ENCODE measurements around the gene BTBD1. TPM values are rescaled to one million over a fixed set of nuclear protein-coding genes. Genes with fewer than 3 reads are reported as not detected.

Gene BTBD1
- total RNA-seq, 1 experiment from 2014 or later: 102 TPM

DNA sequence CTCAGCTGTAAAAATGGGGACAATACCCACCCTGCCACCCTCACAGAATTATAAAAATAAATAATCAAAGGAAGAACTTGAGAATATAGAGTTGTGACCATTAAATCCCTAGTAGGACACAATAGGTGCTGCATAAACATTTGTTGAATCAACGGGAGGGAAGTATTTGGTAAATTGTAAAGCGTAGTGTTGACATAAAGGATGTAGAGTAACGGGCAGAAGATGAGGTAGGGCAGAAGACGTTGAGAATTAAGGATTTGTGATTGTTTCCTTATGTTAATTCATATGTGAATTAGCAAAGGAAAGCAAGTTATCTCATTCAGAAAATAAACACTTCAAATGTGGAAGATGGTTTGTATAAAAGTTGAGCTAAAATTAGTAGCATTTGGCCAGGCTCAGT is 73.9 kb downstream of the BTBD1 start:
- DNase-seq (ENCODE audit: low read depth): no peak

DNA sequence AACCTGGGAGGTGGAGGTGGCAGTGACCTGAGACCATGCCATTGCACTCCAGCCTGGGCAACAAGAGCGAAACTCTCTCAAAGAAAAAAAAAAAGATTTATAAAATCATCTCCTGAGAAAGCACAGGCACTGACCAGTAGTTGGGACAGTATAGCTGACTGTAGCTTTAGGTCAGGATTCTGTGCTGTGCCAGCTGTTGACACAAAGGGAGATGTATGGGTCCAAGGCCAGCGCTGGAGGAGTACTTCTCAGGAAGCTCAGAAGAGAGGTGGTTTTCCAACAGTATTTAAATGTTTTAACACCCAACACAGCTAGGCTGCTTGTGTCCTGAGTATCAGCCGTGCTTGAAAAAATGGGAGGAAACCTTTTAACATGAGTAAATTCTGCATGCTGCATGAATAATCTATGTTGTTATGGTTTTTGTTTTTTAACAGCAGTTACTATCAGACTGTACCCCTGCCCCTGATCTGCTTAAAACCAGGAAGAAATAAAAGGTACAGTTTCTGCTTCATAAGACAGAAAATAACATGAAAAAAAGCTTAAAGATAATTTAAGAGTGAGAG is 74.5 kb downstream of the BTBD1 start:
- DNase-seq (ENCODE audit: low read depth): no peak

DNA sequence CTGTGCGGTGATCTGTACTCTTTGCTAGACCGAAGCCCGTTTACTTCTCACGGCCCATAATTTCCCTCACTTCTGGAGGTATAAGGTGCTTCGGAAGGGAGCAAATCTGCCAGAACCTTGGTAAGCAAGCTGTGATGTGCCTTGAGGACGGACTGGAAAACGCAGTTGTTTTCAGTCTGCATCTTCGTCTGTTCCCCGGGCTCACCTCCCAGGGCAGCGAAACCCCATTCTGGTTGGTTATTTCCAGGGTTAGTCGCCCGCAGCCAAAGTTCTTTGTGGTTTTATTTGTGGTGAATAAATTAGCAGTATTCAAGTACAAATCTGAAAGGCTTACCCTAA is 80.6 kb downstream of the BTBD1 start:
- DNase-seq (ENCODE audit: low read depth): no peak

DNA sequence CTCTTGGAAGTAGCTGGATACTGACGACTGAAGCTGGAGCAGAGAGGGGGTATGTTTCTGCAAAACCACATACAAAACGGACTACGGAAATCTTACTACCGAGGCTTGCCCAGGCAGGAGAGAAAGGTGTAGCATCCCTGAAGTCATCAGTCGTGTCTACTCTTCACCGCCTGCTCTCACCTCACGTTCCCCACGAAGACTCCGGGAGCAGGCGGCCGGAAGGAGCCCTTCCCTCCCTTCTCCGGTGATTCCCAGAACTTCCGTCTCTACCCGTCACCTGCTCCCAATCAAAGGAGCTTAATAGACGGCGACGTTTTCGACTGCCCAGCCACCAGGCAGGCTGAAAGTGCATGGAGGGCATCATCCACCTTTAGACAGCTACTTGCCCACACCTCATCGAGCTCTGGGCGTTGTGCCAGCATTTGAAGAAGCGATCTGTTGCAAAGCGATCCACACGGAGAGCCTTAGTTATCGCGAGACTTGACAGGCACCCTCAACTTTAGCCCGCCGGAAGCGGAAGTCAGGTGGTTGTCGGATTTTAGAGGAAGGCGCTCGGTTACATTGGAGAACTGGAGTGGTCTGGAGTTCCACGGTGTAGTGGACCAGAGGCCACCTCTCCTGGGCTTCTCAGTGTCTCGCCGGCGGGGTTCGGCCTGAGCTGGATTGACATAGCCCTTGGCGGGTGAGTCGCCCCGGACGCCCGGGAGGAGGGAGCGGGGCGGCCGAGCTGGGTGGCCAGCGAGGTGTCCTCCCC is 81.2 kb downstream of the BTBD1 start, which contains the start of gene RAMAC:
RAMAC (plus strand) TSS at position 523 of the 754 bp plus-strand sequence. CDS start 2,809 bp downstream, outside the sequence.
- peak; percentile 96 for DNase-seq (ENCODE audit: low read depth)

DNA sequence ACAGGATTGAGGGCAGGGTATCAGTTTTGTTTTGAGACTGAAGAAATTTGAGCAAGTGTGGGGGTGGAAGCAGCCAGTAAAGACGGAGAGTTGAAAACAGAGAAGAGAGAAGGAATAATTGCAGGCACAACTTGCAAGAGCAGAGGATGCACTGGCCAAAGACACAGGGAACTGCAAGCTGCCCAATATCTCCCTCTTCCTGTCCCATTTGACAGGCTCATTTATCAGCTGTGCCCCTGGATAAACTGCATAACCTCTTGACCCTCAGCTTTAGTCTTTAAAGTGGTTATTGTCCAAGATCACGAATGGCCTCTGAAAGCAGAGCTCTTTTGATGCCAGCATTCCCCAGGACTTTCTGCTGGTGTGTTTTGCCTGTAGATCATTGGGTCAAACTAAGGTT is 86.1 kb downstream of the BTBD1 start:
- DNase-seq (ENCODE audit: low read depth): no peak

DNA sequence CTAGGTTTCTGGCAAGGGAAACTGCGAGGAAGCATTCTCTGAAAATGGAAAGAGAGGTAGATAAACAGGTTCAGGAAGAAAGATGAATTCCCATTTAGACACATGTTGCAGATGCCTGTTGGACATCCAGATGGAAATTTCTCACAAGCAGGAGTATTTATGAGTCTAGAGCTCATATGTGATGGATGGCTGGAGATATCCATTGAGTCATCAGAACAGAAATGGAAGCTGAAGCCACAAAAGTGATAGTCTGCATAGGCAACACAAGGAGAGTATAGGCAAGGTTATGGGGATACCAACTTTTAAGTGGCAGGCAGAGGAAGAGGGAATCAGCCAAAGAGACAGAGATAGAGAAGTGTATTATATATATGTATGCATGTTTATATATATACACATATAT is 87.3 kb downstream of the BTBD1 start:
- no peak for DNase-seq (ENCODE audit: low read depth)

DNA sequence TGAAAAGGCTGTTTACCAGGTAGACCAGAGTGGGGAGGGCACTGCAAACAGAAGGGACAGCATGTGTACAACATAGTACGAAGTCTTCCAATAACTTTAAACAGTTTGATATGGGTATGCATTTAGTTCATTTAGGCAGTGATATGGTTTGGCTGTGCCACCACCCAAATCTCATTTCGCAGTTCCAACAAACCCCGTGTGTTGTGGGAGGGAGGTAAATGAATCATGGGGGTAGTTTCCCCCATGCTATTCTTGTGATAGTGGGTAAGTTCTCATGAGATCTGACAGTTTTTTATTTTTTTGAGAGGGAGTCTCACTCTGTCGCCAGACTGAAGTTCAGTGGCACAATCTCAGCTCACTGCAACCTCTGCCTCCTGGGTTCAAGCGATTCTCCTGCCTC is 88.6 kb downstream of the BTBD1 start:
- DNase-seq (ENCODE audit: low read depth): no peak

DNA sequence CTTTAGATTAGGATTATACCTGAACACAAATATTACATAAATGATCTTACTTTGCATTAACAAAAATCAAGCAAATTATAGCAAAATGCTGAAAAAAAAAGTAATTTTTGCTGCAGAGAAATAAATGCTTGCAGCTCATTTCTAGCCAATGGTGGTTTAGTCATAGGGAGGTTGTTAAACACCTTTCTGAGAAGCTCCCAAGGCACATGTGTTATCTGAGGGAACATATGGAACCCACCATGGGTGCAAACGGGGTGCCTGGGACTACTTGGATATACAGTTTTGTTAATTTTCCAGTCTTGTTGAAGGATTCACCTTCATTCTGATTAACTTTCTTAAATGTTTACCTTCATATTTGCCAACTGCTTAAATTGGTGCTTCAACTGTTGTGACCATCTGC is 90.0 kb downstream of the BTBD1 start:
- DNase-seq (ENCODE audit: low read depth): no peak

DNA sequence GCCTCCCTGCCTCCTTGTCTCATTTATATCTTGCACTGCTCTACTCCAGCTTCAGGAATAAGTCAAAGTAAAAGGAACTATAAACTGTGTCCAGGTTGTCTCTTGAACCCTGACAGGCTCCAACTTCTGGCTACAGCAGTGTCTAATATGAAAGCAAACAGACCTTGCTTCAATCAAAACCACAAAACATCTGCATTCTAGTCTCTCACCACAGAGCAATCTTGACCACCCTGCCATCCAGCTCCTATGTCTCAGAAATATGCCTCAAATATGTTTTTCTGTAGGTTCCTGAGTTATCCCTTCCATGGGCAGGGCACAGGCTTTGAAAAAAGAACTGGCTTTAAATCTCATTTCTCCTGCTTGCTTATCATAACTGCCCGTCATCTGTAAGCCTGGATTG is 94.1 kb downstream of the BTBD1 start:
- DNase-seq (ENCODE audit: low read depth): no peak

DNA sequence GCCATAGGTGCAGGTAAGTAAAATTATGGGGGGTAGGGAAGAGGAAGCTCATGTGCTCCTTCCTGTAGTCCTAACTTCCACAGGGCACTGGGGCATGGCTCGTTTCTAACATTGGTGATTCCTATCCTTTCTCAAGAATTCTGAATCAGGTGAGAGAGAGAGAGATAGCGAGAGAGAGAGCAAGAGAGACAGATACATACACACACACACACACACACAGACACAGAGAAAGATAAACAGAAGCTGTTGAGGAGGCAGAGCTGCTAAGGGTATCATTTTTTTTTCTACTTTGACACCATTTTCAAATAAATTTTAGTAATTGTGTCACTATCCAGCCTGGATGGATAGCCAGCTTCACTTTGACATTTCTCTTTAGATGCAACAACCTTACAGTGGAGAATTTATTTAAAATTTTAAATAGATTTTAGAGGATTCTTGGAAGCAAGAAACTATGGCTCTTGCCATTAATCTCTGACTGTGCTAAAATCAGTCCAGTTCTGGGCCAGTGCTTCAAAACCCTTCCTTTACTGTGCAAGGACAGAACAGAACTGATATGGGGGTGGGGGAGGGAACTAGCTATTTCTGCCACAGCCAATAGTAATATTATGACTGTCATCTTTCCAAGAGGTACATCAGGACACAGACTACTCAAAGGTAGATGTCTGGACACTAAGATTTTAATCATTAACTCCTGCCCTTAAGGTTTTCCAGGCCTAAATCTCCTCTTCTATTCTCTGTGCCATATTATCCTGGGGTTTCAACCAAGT is 95.7 kb downstream of the BTBD1 start:
- DNase-seq (ENCODE audit: low read depth): no peak

DNA sequence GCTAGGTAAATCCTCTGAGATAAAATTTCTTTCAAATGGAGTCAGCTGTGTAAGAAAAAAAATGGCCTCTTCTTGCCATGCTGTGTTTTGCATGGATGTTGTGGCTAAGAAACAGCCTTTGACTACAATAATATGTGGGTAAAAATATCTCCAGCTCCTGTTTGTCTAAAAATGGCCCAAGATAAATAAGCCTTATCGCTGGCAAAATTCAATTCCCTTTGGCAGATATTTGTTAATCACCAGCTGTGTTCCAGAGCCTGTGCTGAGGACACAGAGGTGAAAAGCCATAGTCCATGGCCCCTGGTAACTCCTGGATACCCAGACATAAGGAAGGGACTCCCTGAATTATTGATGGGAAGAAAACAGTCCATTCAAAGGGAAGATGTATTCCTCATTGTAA is 96.4 kb downstream of the BTBD1 start:
- no peak for DNase-seq (ENCODE audit: low read depth)

DNA sequence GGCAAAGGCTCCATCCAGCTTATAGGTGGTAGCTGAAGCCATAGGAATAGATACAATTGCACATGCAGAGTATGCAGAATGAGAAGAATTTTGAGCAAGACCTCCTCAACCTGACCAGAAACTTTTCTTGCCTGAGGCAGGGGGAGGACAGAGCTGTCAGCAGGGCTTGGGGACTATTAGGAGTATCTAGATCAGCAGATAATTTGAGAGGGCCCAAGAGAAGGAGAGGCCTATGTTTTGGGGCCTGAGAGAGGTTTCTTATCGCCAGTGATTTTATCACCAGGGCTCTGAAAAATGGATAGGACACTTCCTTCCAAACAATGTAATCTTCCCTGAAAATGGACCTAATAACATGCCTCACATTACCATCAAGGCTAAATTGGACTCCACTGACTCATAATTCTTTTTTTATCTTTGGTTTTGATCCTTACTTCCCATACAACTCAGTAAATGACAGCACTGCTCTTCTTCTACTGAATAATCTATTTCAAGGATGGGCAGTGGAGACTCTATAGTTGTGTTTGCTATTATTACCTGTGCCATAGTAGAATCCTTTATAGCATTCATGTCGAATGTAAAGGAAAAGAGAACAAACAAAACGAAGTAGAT is 96.9 kb downstream of the BTBD1 start:
- no peak for DNase-seq (ENCODE audit: low read depth)

DNA sequence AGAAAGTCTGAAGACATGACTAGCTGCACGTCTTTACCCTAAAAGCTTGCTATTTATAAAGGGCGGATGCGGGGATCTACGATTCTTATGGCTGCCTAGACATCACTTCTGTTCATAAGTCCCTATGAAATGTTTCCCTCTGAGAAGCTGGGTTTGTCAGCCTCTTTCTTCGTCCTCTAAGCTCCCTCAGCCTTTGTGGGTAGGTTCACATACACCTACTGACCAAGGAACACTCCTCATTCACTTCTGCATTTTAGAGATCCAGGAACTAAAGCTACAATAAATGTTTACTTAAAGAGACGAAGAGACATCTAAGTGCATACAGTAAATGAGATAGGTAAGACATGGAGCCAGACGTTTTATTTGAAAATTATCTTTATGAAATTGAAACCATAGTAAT is 97.7 kb downstream of the BTBD1 start:
- no peak for DNase-seq (ENCODE audit: low read depth)

DNA sequence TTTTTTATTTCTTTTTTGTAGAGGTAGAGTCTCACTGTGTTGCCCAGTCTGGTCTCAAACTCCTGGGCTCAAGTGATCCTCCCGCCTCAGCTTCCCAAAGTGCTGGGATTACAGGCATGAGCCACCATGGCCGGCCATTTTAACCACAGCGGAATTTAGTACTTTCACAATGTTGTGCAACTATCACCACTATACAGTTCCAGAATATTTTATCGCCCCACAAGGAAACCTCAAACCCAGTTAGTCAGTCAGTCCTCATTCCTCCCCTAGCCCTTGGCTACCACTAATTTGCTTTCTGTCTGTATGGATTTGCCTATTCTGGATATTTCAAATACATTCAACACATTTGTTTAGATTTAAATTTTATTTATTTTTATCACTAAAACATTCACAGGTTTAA is 99.0 kb downstream of the BTBD1 start:
- peak; percentile 73 for DNase-seq (ENCODE audit: low read depth)

DNA sequence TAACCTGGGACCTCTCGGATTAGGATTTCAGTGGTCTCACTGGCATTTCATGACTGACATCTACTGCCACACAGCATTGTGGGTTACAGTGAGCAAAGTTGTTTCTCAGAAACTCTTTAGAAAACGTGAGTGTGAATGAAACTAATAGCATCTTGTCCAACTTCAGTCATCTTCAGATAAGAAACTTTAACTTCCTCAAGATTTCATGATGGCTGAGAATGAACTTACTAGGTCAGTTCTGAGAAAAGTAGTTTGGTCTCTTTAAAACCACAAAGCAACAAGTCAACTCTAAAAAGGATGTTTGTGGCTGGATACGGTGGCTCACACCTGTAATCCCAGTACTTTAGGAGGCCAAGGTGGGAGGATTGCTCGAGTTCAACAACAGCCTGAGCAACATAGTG is 100.4 kb downstream of the BTBD1 start:
- no peak for DNase-seq (ENCODE audit: low read depth)

Other genes starting within 250 kb of the BTBD1 start
- 5.5 and 7.6 TPM in 2 replicates for gene HOMER2, start 114.5 kb downstream of the BTBD1 start, total RNA-seq (2014; rRNA removed; shearing (Covaris generic))
- gene RAMAC, start 81.0 kb downstream of the BTBD1 start, total RNA-seq (2014; rRNA removed; shearing (Covaris generic)): 40.7 and 44.8 TPM in 2 replicates
- gene C15orf40, start 55.6 kb downstream of the BTBD1 start, total RNA-seq (2014; rRNA removed; shearing (Covaris generic)): 12.0 and 15.3 TPM in 2 replicates
- 0.52 and 1.1 TPM in 2 replicates for gene TM6SF1, start 40.4 kb upstream of the BTBD1 start, total RNA-seq (2014; rRNA removed; shearing (Covaris generic))
- gene HDGFL3, start 140.6 kb upstream of the BTBD1 start, total RNA-seq (2014; rRNA removed; shearing (Covaris generic)): 33.1 and 37.8 TPM in 2 replicates
- not detected in 2 replicates for gene BNC1, start 217.4 kb upstream of the BTBD1 start, total RNA-seq (2014; rRNA removed; shearing (Covaris generic))